Hepatocyte (in vitro differentiated cells): ENCODE measurements around the gene IL21R.

Experiments used
- CTCF ChIP-seq: fragments of 200-600 bp; sonication (generic); IDR thresholded peaks from 2 replicates; pipeline ENCODE4 v1.5.1; 2016; ENCODE audit warnings: antibody characterized with exemption, mild to moderate bottlenecking; ENCODE audit not compliant: poor library complexity
- EZH2 ChIP-seq: fragments of 200-600 bp; sonication (generic); IDR thresholded peaks from 2 replicates; pipeline ENCODE4 v1.6.1; 2016; ENCODE audit warnings: antibody characterized with exemption, mild to moderate bottlenecking, borderline replicate concordance
- EZH2phosphoT487 ChIP-seq: fragments of 200-600 bp; sonication (generic); IDR thresholded peaks from one replicate; pipeline ENCODE4 v1.6.1; 2018; ENCODE audit warnings: antibody characterized with exemption, mild to moderate bottlenecking, low read depth, moderate library complexity; ENCODE audit not compliant: unreplicated experiment, severe bottlenecking

- TF ChIP-seq EZH2 = no peak
- TF ChIP-seq CTCF = no peak
- no peak for TF ChIP-seq EZH2phosphoT487
These were observed 78.8 kb downstream of the IL21R start for GRCh38 chr16:27480761-27481160.
